Epithelial cell of proximal tubule (primary cell): ENCODE measurements around the gene CTNNA2. TPM values are rescaled to one million over a fixed set of nuclear protein-coding genes. Genes with fewer than 3 reads are reported as not detected.
A peak's percentile ranks its signal among the peaks of the same experiment; 100 is the strongest.

Experiments used
- DNase-seq: peaks from one replicate; pipeline ENCODE4 v3.0.0-alpha.2; 2011; ENCODE audit warnings: low read depth
- H3K4me3 ChIP-seq: 2 replicates; pipeline ENCODE4 v1.5.1; 2011; ENCODE audit warnings: low read depth, mild to moderate bottlenecking, low read length
- total RNA-seq: library from RNA; depleted of rRNA; stranded (reverse); fragments of >200 nt; gene quantifications from 2 replicates; pipeline ENCODE4 v1.2.3, GENCODE V29; 2015
- TF ChIP-seq, protein P1 (sequence below): conservative IDR thresholded peaks from 2 replicates; pipeline ENCODE4 v1.5.1; 2012; ENCODE audit warnings: low read depth, mild to moderate bottlenecking, low read length

Gene CTNNA2
- total RNA-seq, 1 donor from 2014 or later = 0.06 TPM

DNA sequence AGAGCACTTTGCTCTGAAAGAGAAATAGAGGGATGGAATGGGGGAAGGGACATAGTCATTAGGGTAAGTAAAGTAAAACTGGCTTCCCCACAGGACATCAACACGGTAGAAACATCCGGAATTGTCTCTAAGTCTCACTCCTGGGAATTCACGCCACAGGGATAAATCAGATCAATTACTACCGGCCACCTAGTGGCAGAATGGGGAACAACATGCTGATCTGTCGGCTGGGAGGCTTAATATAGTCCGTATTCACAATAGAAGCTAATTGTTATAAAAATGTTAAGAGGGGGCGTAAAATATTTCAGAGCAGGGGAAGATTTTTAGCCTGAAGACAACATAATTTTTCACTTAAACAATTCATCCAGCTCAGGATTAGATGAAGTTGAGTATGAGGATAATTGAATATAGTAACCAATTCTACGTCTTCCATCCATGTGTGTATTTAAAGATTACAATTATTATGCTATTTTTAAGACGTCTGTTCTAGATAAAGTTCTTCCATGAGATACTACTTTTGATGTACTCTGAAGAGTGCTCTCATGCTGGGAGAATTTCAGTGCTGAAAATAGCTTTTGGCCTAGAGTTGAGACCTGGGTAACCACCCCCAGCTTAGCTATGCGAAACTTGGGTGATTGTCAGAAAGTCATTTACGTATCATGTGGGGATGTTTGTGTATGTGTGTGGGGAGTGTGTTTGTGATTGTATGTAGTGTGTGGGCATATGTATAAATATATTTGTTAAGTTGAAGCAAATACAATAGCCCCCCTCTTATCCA lies 726.0 kb downstream of the CTNNA2 start:
- DNase-seq = no peak
- TF ChIP-seq, protein P1, sequence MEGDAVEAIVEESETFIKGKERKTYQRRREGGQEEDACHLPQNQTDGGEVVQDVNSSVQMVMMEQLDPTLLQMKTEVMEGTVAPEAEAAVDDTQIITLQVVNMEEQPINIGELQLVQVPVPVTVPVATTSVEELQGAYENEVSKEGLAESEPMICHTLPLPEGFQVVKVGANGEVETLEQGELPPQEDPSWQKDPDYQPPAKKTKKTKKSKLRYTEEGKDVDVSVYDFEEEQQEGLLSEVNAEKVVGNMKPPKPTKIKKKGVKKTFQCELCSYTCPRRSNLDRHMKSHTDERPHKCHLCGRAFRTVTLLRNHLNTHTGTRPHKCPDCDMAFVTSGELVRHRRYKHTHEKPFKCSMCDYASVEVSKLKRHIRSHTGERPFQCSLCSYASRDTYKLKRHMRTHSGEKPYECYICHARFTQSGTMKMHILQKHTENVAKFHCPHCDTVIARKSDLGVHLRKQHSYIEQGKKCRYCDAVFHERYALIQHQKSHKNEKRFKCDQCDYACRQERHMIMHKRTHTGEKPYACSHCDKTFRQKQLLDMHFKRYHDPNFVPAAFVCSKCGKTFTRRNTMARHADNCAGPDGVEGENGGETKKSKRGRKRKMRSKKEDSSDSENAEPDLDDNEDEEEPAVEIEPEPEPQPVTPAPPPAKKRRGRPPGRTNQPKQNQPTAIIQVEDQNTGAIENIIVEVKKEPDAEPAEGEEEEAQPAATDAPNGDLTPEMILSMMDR = peak; percentile 78
- H3K4me3 ChIP-seq = no peak overlapping the region

DNA sequence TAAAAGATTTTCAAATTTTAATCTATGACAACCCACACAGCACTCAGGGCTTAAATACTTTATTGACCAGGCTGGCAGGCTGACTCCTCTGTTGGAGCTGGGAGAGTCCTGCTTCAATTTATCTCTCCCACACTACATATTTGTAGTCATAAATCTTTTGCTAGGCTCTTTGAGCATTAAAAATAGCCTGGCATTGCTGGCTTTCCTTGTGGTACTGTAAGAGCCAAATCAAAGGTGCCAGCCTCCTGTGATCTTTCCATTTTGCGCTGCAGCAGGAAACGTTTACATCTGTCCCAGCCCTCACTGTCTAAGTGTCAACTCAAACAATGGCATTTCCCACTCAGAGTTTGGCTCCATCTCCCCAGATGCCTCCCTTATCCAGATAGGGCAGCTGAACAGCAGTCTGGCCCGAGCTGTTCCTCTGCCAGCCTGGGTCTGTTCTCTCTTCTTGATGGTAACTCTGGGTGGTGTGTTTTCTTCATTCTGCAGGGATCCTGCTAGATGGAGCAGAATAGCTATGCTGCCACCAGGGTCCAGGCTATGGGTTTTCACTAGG lies 729.6 kb downstream of the CTNNA2 start:
- no peak overlapping the region for H3K4me3 ChIP-seq
- DNase-seq = no peak
- TF ChIP-seq, protein P1 = no peak

DNA sequence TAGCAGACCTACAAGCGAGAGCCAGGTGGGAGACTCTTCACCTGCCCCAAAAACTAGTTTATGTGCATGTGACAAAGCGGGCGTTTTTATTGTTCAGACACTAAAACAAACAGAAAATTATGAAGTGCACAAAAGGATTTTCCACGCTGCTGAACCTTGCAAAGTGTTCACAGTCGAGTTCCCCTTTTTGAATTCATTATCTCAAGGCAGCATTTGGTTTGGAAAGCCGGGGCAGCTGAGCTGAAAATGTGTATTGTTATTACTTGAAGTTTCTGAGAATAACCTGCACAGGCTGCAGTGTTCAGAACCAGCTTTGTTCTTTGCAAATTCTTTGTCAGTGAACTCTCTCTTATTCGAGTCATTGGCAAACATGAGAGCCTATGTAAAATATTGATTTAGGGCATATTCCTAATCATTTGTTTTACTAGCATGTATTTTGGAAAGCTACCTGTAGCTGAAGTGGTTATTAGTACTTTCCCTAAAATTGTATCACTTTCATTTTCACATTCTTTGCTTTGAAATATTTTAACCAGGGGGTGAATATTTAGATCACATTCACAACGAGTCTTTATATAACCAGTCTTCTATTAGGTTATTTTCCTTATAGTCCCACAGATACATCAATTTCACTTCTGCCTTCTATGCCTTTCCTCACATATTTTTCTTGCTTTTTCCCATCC lies 732.2 kb downstream of the CTNNA2 start:
- no peak for DNase-seq
- TF ChIP-seq, protein P1 = no peak
- no peak overlapping the region for H3K4me3 ChIP-seq

DNA sequence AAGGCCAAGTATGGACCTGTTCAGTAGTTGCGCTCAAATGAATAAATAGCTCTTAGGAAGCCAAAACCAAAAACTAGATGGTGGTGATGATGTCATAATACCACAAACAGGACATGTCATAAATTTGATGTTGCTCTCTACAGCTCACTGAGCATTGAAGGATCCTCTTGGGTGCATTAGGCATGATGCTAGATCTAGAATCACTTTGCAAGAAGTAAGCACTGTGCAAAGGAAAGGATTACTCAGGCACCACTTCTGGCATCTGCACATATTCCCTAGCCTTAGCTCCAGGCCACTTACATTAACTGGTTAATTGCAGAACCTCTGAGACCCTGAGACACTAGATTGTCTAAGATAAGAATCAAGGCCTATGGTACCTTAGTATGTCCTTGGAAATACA lies 733.7 kb downstream of the CTNNA2 start:
- no peak overlapping the region for H3K4me3 ChIP-seq
- DNase-seq = no peak
- TF ChIP-seq, protein P1 = no peak

DNA sequence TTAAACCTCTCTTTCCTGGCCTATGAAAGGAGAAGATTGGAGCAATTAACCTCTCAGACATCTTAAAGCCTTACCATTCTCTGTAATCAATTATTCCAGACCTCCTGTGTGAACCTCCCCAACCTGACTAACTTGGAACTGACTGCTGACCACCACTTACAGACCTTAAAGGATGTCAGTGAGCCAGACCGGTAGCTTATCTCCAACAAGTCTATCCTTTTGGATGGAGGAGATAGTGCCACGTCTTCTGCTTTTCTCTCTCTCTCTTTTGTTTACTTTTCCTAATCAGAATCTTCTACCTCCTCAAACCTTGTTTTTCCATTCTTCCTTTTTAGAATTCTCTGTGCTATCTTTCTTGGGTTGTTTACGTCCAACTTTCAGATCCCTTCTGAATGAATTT lies 734.5 kb downstream of the CTNNA2 start:
- TF ChIP-seq, protein P1 = no peak
- no peak for DNase-seq
- no peak overlapping the region for H3K4me3 ChIP-seq

DNA sequence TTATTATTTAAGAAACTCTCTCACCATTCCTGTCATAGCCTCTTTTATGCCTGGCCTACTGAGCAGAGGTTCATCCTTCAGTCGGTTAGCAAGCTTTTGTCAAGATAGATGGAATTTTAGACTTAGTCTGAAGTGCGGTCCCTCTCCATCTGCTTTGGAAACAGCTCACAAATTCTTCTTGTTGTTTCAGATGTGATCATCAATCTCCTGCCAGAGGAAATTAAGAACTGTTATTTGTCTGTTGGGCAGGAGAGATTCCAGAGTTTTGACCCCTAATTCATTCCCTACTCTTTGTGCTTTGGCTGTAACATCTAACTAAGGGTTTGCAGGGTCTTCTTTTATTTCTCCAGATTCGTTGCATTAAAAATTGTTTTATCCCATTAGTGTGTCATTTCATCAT lies 735.3 kb downstream of the CTNNA2 start:
- no peak for DNase-seq
- no peak overlapping the region for H3K4me3 ChIP-seq
- TF ChIP-seq, protein P1 = no peak
